Breast epithelium (tissue), 4 donors: ENCODE data around the gene GUCA2B. TPM values are rescaled to one million over a fixed set of nuclear protein-coding genes. Genes with fewer than 3 reads are reported as not detected.

ENCODE experiments used
- DNase-seq, 2 donors: peaks; one replicate each; pipeline ENCODE4 v3.0.0-alpha.2; 2019; ENCODE audit warnings: low spot score in 2 of 2
- H3K27ac ChIP-seq, 2 donors: fragments of 200-600 bp; sonication (generic) in 1 of 2; one replicate each; pipeline ENCODE4 v1.5.1; 2016 to 2019; ENCODE audit warnings: mild to moderate bottlenecking in 1 of 2
- H3K27me3 ChIP-seq, 2 donors: fragments of 200-600 bp; sonication (generic) in 1 of 2; one replicate each; pipeline versions ENCODE4 v1.5.1 to v1.6.0; 2017 to 2019; ENCODE audit warnings: control low read depth in 1 of 2, mild to moderate bottlenecking in 1 of 2
- H3K36me3 ChIP-seq: fragments of 200-600 bp; one replicate; pipeline ENCODE4 v1.5.1; 2019
- H3K4me1 ChIP-seq, 2 donors: fragments of 200-600 bp; sonication (generic); one replicate each; pipeline ENCODE4 v1.5.1; 2016 to 2019; ENCODE audit warnings: control low read depth in 1 of 2
- H3K4me3 ChIP-seq, 3 donors: fragments of 200-600 bp; sonication (generic); 1 replicate in 2 of 3; 2 replicates in 1 of 3; pipeline ENCODE4 v1.5.1; 2016 to 2019; ENCODE audit warnings: mild to moderate bottlenecking in 3 of 3, moderate library complexity in 2 of 3
- H3K9me3 ChIP-seq, 2 donors: fragments of 200-600 bp; sonication (generic) in 1 of 2; one replicate each; pipeline ENCODE4 v1.5.1; 2016 to 2019; ENCODE audit warnings: control low read depth in 1 of 2
- POLR2A ChIP-seq: fragments of 450-650 bp; IDR thresholded peaks from one replicate; pipeline ENCODE4 v1.6.1; 2016; ENCODE audit warnings: antibody characterized with exemption, mild to moderate bottlenecking, moderate library complexity
- POLR2AphosphoS5 ChIP-seq, 3 donors: sonication (generic); formaldehyde crosslinking; IDR thresholded peaks; one replicate each; pipeline ENCODE4 v1.6.1; 2017; ENCODE audit warnings: antibody characterized with exemption in 3 of 3
- intact Hi-C: fragments of 100-400 bp; cut with DNase I; formaldehyde crosslinking; loops from one replicate; pipeline ENCODE4 v1.15.1; 2023; ENCODE audit warnings: low total_unique reads
- total RNA-seq, 3 donors: library from RNA; depleted of rRNA; stranded (reverse); fragments of >200 nt; gene quantifications; one replicate each; pipeline ENCODE4 v1.1.0, GENCODE V29; 2016
- TF ChIP-seq, protein P1 (sequence below), 3 donors: fragments of 450-650 bp; IDR thresholded peaks; one replicate each; pipeline ENCODE4 v1.5.1; 2016 to 2017; ENCODE audit warnings: antibody characterized with exemption in 3 of 3, mild to moderate bottlenecking in 3 of 3, moderate library complexity in 3 of 3

The GUCA2B gene
- total RNA-seq, 3 donors from 2014 or later = not detected

DNA sequence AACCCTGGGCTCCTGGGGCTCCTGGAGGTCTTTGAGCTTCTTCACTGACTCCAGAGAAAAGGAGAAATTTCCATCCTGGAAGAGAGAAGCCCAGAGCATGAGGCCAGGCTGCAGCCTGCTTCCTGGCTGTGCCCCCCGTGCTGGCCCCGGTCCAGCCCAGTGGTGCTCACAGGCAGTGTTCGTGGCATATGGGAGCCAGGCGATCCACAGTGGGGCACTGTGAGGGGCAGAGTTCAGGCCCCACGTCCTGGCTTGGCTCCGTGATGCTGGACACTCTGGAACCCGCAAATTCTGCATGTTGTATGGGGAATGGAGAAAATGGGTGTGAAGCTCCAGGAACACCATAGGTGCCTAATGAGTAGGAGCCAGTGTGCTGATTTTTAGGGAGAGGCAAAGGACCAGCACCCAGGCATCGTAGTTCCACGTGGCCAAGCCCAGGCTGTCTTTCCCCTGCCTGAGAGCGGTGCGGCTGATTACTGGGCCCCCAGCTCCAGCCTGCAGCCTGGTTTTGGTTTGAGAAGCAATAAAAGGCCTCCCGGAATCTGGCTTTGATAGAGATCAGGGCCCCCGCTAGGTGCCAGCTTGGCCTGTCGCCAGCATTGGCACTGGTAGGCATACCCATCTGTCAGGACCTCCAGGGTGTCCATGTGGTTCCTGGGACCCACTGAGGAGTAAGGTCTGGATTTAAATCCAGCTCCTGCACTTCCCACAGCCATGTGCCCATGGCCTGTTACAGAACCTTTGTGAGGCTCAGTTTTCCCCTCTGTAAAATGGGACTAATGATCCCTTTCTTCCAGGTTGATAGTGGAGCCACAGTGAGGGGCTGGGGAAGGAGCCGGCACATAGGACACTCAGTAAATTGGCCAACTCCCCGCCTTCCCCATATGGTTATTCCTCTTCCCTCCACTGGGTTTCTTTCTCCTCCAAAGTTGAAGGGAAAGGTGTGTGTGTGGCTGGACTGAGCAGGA is 10.6 kb downstream of the GUCA2B start:
- Histone ChIP-seq H3K36me3 (no peaks in the 10 kb centered on the region), H3K27ac (no peak overlapping the region), H3K4me1 (no peaks in the 10 kb centered on the region), H3K27me3 (no peaks in the 10 kb centered on the region), H3K4me3 (no peak overlapping the region), H3K9me3 (peaks cover 0 to 11% of the 10 kb centered on the region in 2 donors)
- intact Hi-C loops = no loop called here
- DNase-seq = no peak
- TF ChIP-seq, protein P1, sequence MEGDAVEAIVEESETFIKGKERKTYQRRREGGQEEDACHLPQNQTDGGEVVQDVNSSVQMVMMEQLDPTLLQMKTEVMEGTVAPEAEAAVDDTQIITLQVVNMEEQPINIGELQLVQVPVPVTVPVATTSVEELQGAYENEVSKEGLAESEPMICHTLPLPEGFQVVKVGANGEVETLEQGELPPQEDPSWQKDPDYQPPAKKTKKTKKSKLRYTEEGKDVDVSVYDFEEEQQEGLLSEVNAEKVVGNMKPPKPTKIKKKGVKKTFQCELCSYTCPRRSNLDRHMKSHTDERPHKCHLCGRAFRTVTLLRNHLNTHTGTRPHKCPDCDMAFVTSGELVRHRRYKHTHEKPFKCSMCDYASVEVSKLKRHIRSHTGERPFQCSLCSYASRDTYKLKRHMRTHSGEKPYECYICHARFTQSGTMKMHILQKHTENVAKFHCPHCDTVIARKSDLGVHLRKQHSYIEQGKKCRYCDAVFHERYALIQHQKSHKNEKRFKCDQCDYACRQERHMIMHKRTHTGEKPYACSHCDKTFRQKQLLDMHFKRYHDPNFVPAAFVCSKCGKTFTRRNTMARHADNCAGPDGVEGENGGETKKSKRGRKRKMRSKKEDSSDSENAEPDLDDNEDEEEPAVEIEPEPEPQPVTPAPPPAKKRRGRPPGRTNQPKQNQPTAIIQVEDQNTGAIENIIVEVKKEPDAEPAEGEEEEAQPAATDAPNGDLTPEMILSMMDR (IDR thresholded peaks at IDR 0.05) = no peak

DNA sequence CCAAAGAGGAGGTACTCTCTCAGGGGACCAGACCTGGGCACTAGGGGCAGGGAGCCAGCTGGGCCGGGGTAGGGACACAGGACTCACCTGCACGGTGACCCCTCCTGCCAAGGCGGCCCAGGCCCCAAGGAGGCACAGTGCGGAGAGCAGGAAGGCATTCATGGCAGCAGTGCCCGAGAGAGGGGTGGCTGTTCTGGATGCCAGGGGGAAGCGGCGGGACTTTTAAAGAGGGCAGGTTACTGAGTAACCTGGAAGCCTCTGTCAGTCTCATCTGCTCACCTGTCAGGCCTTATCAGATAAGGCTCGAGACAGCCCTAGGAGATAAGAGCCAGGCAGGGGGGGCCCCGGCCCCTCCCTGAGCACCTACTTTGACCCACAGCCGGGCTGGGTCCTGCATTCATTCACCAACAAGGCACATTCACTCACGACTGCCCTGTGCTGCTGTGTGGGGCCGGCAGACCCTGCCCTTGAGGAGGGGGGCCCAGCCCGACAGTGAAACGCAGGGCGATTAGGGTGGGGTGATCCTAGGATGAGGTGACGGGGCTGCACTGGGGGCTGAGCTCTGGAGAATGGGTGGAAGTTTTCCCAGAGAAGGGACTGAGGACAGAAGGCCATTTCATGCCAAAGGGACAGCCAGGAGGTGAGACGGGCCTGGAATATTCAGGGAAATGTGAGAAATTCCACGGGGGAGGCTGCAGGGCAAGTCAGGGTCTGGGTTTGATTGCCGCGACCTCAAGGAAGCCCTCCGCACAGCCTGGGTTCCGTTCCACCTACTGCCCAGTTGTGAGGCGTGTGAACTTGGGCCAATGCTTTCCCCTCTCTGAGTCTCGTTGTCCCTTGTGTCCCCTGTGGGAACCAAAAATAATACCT is 11.6 kb downstream of the GUCA2B start, which contains the start of gene GUCA2A:
Gene GUCA2A, minus strand, starts transcription at position 195 of the 870 bp plus-strand sequence. Its CDS starts 33 bp downstream, at position 162.
- intact Hi-C loops = no loop called here
- H3K4me1 ChIP-seq = no peaks in the 10 kb centered on the region
- DNase-seq = no peak

DNA sequence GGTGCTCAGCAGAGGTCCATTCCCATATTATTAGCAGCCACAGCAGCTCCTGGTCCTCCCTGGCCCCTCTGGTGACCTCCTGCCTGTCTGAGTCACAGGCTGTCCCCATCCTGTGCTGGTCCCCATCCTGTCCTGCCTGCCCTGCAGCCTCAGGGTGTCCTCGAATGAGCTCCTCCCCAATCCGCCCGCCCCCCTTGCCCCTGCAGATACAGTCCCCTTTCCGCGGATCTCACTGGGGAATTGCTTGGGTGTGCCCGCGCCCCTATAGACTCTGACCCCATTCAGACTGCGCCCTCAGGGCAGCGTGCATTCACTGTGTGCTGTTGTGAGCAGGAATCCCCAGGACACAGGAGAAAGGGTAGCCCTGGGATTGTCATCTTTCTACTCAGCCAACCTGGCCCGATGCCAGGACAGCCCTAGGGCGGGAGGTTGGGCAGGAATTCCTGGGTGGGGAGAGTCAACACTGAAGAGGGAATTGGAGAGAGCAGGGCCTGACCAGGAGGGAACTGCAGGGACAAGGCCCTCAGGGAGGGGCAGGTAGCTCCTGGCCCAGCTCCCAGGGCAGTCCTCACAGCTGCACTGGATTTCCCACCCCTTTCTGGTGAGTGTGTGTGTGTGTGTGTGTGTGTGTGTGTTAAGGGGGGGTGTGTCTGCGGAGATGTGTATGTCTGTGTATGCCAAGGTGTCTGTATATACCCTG is 12.5 kb downstream of the GUCA2B start:
- H3K27me3 ChIP-seq = no peaks in the 10 kb centered on the region
- intact Hi-C loops = no loop called here
- no peak for TF ChIP-seq POLR2A
- peak; percentile 39 to 56 (median 52) for TF ChIP-seq POLR2AphosphoS5 (IDR thresholded peaks at IDR 0.05)
- no peak overlapping the region for H3K4me3 ChIP-seq
- no peaks in the 10 kb centered on the region for H3K4me1 ChIP-seq
- peak overlapping the region in 1 of 2 donors; percentile 8 for H3K27ac ChIP-seq
- DNase-seq = peak; percentile 89 to 96
- H3K36me3 ChIP-seq = no peaks in the 10 kb centered on the region
- peaks cover 0 to 6% of the 10 kb centered on the region in 2 donors for H3K9me3 ChIP-seq

More for the DNA sequence above, 11.6 kb downstream of the GUCA2B start, which contains the start of gene GUCA2A:
- no peaks in the 10 kb centered on the region for H3K27me3 ChIP-seq
- no peak within 1 kb of the TSS for H3K4me3 ChIP-seq
- TF ChIP-seq POLR2AphosphoS5 (IDR thresholded peaks at IDR 0.05) (no peak), POLR2A (no peak)
- TF ChIP-seq, protein P1 (IDR thresholded peaks at IDR 0.05) = no peak
- peaks cover 0 to 11% of the 10 kb centered on the region in 2 donors for H3K9me3 ChIP-seq
- H3K36me3 ChIP-seq = no peaks in the 10 kb centered on the region
- H3K27ac ChIP-seq = peak within 1 kb of the TSS in 1 of 2 donors; percentile 33

DNA sequence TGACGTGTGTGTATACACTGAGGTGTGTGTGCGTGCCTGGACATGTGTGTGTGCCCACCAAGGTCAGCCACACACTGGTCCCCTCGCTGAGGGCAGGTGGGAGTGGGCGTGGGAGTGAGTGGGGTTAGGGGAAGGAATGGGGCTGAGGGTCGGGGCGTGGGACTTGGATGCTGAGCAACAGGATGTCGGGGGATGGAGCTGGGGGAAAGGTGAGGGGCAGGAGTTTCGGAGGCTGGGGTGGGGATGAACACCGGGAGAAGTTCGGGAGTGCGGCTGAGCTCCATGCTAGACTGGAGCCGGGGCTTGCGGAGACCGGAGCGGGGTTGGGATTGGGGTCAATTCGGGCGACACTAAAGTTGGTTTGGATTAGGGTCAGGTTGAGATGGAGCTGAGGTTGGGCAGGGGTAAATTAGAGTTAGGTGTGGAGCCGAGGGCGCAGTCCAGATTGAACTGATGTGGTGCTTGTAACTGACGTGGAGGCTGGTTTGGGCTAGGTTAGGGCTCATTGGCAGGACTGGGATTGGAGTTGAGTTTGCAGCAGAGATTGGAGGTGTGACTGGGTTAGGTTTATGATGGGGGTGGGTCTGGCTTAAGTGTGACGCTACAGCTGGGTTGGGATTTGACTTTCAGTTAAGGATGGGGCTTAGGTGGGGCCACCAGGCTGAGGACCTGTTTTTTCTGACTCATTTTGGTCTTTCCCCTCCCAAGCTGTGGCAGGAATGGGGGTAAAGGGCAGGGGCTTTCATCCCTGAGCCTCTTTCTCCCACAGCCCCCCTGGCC is 14.6 kb downstream of the GUCA2B start:
- H3K36me3 ChIP-seq = no peaks in the 10 kb centered on the region
- no peak overlapping the region for H3K27ac ChIP-seq
- H3K4me3 ChIP-seq = no peak overlapping the region
- H3K4me1 ChIP-seq = peaks cover 3 to 5% of the 10 kb centered on the region in 2 donors
- TF ChIP-seq POLR2AphosphoS5 (IDR thresholded peaks at IDR 0.05) (no peak), POLR2A (no peak)
- TF ChIP-seq, protein P1 (IDR thresholded peaks at IDR 0.05) = no peak
- DNase-seq = no peak
- intact Hi-C loops = no loop called here
- H3K9me3 ChIP-seq = no peaks in the 10 kb centered on the region
- no peaks in the 10 kb centered on the region for H3K27me3 ChIP-seq

DNA sequence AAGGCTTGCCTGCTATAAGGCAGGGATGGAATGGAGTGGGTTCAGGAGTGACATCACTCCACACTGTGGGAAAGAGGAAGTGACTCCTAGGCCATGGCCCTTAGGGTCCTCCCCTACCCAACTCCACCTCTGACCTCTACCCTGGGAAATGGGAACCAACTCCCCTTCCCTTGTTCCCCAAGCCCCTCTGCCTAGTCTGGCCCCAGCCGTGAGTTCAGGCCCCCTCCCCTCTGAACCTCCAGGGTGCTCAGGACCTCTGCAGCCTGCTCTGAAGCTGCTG is 15.1 kb downstream of the GUCA2B start:
- no peak for DNase-seq
- Histone ChIP-seq H3K4me1 (peaks cover 8 to 10% of the 10 kb centered on the region in 2 donors), H3K27me3 (no peaks in the 10 kb centered on the region), H3K4me3 (no peak overlapping the region), H3K36me3 (no peaks in the 10 kb centered on the region), H3K27ac (no peak overlapping the region), H3K9me3 (no peaks in the 10 kb centered on the region)
- intact Hi-C loops = no loop called here
- TF ChIP-seq POLR2AphosphoS5 (IDR thresholded peaks at IDR 0.05) (no peak), POLR2A (no peak)
- TF ChIP-seq, protein P1 (IDR thresholded peaks at IDR 0.05) = no peak
